HCT116 (cell line): ENCODE results near the gene IL32. TPM values are rescaled to one million over a fixed set of nuclear protein-coding genes. Genes with fewer than 3 reads are reported as not detected.

Experiments
- ATAC-seq: fragments of 200-7000 bp; cut with Tn5 transposase; 2 replicates; pipeline ENCODE4 v1.9.1; 2020; ENCODE audit warnings: mild to moderate bottlenecking, moderate library complexity
- BruUV-seq: library from RNA; stranded (reverse); fragments of 400-500 nt; replicated peaks from 2 replicates; lab custom pipeline; 2021; lab: Mats Ljungman, UMichigan
- CTCF ChIA-PET: fragments of 300-600 bp; sonication (Branson Sonifier 250); formaldehyde crosslinking; loops from one replicate; lab custom pipeline; 2021; ENCODE audit warnings: antibody characterized with exemption; lab: Charles Lee
- POLR2A ChIA-PET: fragments of 300-600, 350-600 bp; sonication (Branson Sonifier 250); formaldehyde crosslinking; loops from one replicate; lab custom pipeline; 2021; ENCODE audit warnings: antibody characterized with exemption; lab: Charles Lee
- RAD21 ChIA-PET, 2 experiments: fragments of 300-600 bp; sonication (Branson Sonifier 250); formaldehyde crosslinking; loops; one replicate each; lab custom pipeline; 2023; ENCODE audit warnings: low total read pairs in 2 of 2; ENCODE audit not compliant: uncharacterized antibody in 2 of 2, unreplicated experiment in 2 of 2, low non-redundant PET in 1 of 2; lab: Charles Lee
- DNase-seq: peaks from one replicate; pipeline ENCODE4 v3.0.0-alpha.2; 2010; ENCODE audit warnings: low read depth, low spot score
- H2AFZ ChIP-seq: fragments of 200-600 bp; shearing (Covaris generic), sonication (generic); 2 replicates; pipeline ENCODE4 v1.6.1; 2017; ENCODE audit warnings: low read depth, mixed run types, mixed read lengths, antibody characterized with exemption, low read length; ENCODE audit not compliant: poor library complexity, severe bottlenecking
- H3K27ac ChIP-seq: 2 replicates; pipeline ENCODE4 v1.5.1; 2012; ENCODE audit warnings: low read depth, low read length
- H3K27me3 ChIP-seq: fragments of 200-600 bp; sonication (generic); 2 replicates; pipeline ENCODE4 v1.6.1; 2016; ENCODE audit warnings: mixed run types, low read length, mixed read lengths; ENCODE audit not compliant: insufficient read depth
- H3K36me3 ChIP-seq, 2 experiments: fragments of 200-500 bp in 1 of 2; fragments of 200-600 bp in 1 of 2; sonication (Bioruptor generic) in 1 of 2; sonication (generic) in 1 of 2; 2 replicates each; pipeline versions ENCODE4 v1.5.1 to v1.6.1; 2014 to 2016; ENCODE audit warnings: low read length in 2 of 2, inconsistent platforms in 1 of 2, mixed read lengths in 1 of 2, mixed run types in 1 of 2; ENCODE audit not compliant: insufficient read depth in 2 of 2, control insufficient read depth in 1 of 2
- H3K4me1 ChIP-seq, 2 experiments: fragments of 200-600 bp in 1 of 2; sonication (generic) in 1 of 2; 2 replicates each; pipeline versions ENCODE4 v1.5.1 to v1.6.1; 2012 to 2017; ENCODE audit warnings: low read length in 2 of 2, inconsistent platforms in 1 of 2, mild to moderate bottlenecking in 1 of 2, mixed read lengths in 1 of 2, mixed run types in 1 of 2, moderate library complexity in 1 of 2; ENCODE audit not compliant: insufficient read depth in 2 of 2, control insufficient read depth in 1 of 2
- H3K4me2 ChIP-seq: fragments of 200-600 bp; sonication (generic); 2 replicates; pipeline ENCODE4 v1.6.1; 2017; ENCODE audit warnings: mixed run types, low read length, mixed read lengths
- H3K4me3 ChIP-seq, 2 experiments: fragments of 200-600 bp in 1 of 2; sonication (generic) in 1 of 2; replicated peaks in 1 of 2; 2 replicates each; pipeline ENCODE4 v1.5.1; 2011 to 2016; ENCODE audit warnings: low read length in 2 of 2, control low read depth in 1 of 2, low read depth in 1 of 2, mild to moderate bottlenecking in 1 of 2, mixed read lengths in 1 of 2, mixed run types in 1 of 2
- H3K79me2 ChIP-seq: fragments of 200-600 bp; sonication (generic); 2 replicates; pipeline ENCODE4 v1.6.1; 2017; ENCODE audit warnings: mild to moderate bottlenecking, mixed run types, low read length, moderate library complexity, mixed read lengths; ENCODE audit not compliant: insufficient read depth
- H3K9ac ChIP-seq: fragments of 200-600 bp; sonication (generic); 2 replicates; pipeline ENCODE4 v1.6.1; 2016; ENCODE audit warnings: low read length, mixed read lengths
- H3K9me2 ChIP-seq: fragments of 200-600 bp; sonication (generic), shearing (Covaris generic); 2 replicates; pipeline ENCODE4 v1.6.1; 2017; ENCODE audit warnings: mixed run types, mild to moderate bottlenecking, moderate library complexity; ENCODE audit not compliant: insufficient read depth
- H3K9me3 ChIP-seq, 2 experiments: fragments of 200-500 bp in 1 of 2; fragments of 200-600 bp in 1 of 2; sonication (Bioruptor generic) in 1 of 2; sonication (generic) in 1 of 2; 2 replicates each; pipeline ENCODE4 v1.6.1; 2014 to 2017; ENCODE audit warnings: low read length in 2 of 2, mixed read lengths in 2 of 2, inconsistent platforms in 1 of 2, low read depth in 1 of 2, mild to moderate bottlenecking in 1 of 2, mixed run types in 1 of 2, moderate library complexity in 1 of 2; ENCODE audit not compliant: control insufficient read depth in 1 of 2, insufficient read depth in 1 of 2
- H4K20me1 ChIP-seq: fragments of 200-600 bp; sonication (generic), shearing (Covaris generic); 2 replicates; pipeline ENCODE4 v1.6.1; 2017; ENCODE audit warnings: mixed run types, mild to moderate bottlenecking, moderate library complexity; ENCODE audit not compliant: insufficient read depth
- ELF1 ChIP-seq: IDR thresholded peaks from 2 replicates; pipeline ENCODE4 v1.6.1; 2012; ENCODE audit warnings: low read depth, borderline replicate concordance
- POLR2A ChIP-seq: IDR thresholded peaks from 2 replicates; pipeline ENCODE4 v1.7.0; 2011; ENCODE audit warnings: borderline replicate concordance; ENCODE audit not compliant: insufficient read depth, insufficient read length; ENCODE audit errors: extremely low read depth
- RAD21 ChIP-seq: IDR thresholded peaks from 2 replicates; pipeline ENCODE4 v1.6.1; 2012; ENCODE audit warnings: low read depth, mild to moderate bottlenecking
- SP1 ChIP-seq: IDR thresholded peaks from 2 replicates; pipeline ENCODE4 v1.6.1; 2012; ENCODE audit warnings: low read depth
- ZFX ChIP-seq: fragments of 450-650 bp; IDR thresholded peaks from 2 replicates; pipeline ENCODE4 v1.6.1; 2017
- intact Hi-C: fragments of 100-400 bp; cut with micrococcal nuclease; formaldehyde crosslinking; loops from 2 replicates; pipeline ENCODE4 v1.10.0; 2022
- total RNA-seq: library from RNA; stranded (reverse); gene quantifications from one replicate; pipeline ENCODE4 v1.2.1, GENCODE V29; 2021; ENCODE audit not compliant: unreplicated experiment
- TF ChIP-seq, protein P1 (sequence below), 3 experiments: fragments of 200-600 bp in 1 of 3; sonication (generic) in 1 of 3; IDR thresholded peaks in 2 of 3; conservative IDR thresholded peaks in 1 of 3; 2 replicates each; pipeline ENCODE4 v1.5.1; 2012 to 2017; ENCODE audit warnings: low read depth in 2 of 3, low read length in 2 of 3, antibody characterized with exemption in 1 of 3, borderline replicate concordance in 1 of 3, control low read depth in 1 of 3, mild to moderate bottlenecking in 1 of 3, mixed read lengths in 1 of 3, mixed run types in 1 of 3, moderate library complexity in 1 of 3; ENCODE audit not compliant: insufficient read depth in 1 of 3
- TF ChIP-seq, protein P2 (sequence below): IDR thresholded peaks from 2 replicates; pipeline ENCODE4 v1.6.1; 2012; ENCODE audit warnings: low read depth
- TF ChIP-seq, protein P3 (sequence below): IDR thresholded peaks from 2 replicates; pipeline ENCODE4 v1.6.1; 2012

Gene IL32
- total RNA-seq, 1 experiment from 2014 or later = 13.7 TPM

DNA sequence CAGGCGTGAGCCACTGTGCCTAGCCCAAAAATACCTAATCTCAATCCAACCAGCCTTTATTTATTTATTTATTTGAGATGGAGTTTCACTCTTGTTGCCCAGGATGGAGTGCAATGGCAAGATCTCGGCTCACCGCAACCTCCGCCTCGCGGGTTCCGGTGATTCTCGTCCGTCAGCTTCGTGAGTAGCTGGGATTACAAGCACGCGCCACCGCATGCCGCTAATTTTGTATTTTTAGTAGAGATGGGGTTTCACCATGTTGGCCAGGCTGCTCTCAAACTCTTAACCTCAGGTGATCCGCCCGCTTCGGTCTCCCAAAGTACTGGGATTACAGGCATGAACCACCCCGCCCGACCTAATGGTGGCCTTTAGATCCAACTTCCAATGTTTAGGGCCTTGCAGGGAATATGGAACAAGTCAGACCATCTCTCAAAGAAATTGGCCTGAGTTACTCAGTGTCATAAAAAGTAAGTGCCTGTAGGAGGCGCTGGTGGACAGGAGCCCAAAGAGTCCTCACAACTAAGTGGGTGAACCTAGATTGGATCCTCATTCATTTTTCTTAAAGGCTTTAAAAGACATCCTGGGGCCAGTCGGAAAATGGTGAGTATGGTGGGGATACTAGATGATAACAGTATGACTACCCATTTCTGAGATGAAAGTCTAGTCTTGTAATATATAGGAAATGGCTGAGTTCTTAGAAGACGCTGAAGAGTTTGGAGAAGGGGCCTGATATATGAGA, 29.0 kb downstream of the IL32 start:
- ATAC-seq = peak; percentile 70
- Histone ChIP-seq H3K4me1 (peaks cover under 1 to 8% of the 10 kb centered on the region in 2 experiments; a peak in 3 of 4 replicates), H3K27me3 (no peaks in the 10 kb centered on the region), H4K20me1 (no peaks in the 10 kb centered on the region), H2AFZ (no peak overlapping the region), H3K9ac (no peak overlapping the region), H3K36me3 (no peaks in the 10 kb centered on the region), H3K4me2 (no peak overlapping the region), H3K27ac (no peak overlapping the region), H3K9me2 (no peaks in the 10 kb centered on the region), H3K79me2 (no peaks in the 10 kb centered on the region), H3K9me3 (no peaks in the 10 kb centered on the region), H3K4me3 (no peak overlapping the region)
- ChIA-PET CTCF (interaction anchor here (1.1 to 1.6 kb wide), 4 partner anchors 14 to 40 kb away, joined by 3 read pairs; partner anchors contain the start of gene ZNF213), RAD21 (no interaction called here), POLR2A (no interaction called here)
- intact Hi-C loops = loop anchor here (2.0 kb wide), 1 partner anchor 78 kb away; no protein-coding TSS in a partner anchor
- DNase-seq = peak; percentile 47
- no TSS peak for BruUV-seq
- TF ChIP-seq ELF1 (no peak), RAD21 (peak; percentile 62)
- TF ChIP-seq, protein P1, sequence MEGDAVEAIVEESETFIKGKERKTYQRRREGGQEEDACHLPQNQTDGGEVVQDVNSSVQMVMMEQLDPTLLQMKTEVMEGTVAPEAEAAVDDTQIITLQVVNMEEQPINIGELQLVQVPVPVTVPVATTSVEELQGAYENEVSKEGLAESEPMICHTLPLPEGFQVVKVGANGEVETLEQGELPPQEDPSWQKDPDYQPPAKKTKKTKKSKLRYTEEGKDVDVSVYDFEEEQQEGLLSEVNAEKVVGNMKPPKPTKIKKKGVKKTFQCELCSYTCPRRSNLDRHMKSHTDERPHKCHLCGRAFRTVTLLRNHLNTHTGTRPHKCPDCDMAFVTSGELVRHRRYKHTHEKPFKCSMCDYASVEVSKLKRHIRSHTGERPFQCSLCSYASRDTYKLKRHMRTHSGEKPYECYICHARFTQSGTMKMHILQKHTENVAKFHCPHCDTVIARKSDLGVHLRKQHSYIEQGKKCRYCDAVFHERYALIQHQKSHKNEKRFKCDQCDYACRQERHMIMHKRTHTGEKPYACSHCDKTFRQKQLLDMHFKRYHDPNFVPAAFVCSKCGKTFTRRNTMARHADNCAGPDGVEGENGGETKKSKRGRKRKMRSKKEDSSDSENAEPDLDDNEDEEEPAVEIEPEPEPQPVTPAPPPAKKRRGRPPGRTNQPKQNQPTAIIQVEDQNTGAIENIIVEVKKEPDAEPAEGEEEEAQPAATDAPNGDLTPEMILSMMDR (IDR thresholded peaks at IDR 0.05 in 2 of 3, conservative IDR thresholded peaks at IDR 0.05 in 1 of 3; ENCODE audit: borderline replicate concordance in 1 of 3, insufficient read depth in 1 of 3, low read depth in 2 of 3, low read length in 2 of 3) = peak; percentile 55 to 85 (median 80); a peak in 5 of 6 replicates
- TF ChIP-seq, all 23 proteins: peak for 2

DNA sequence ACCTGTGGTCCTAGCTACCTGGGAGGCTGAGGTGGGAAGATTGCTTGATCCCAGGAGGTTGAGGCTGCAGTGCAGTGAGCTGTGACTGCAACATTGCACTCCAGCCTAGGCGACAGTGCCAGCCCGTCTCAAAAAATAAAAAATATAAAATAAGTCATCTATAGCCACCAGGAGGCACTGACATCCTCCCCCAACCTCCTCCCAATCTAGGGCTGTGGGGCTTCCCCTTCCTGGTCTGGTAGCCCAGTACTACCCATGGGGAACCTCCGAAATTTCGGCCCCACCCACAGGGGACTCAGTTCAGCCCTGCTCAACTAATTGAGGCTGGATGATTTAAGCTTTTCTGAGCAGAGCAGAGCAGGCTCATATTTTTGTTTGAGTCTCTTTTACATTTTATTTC, 30.4 kb downstream of the IL32 start:
- H3K36me3 ChIP-seq = no peaks in the 10 kb centered on the region
- peaks cover 12 to 21% of the 10 kb centered on the region in 2 experiments for H3K4me1 ChIP-seq
- ATAC-seq (peak; percentile 64), DNase-seq (peak; percentile 21)
- ChIA-PET POLR2A (interaction anchor here (0.8 kb wide), 1 partner anchor 10 kb away, joined by 5 read pairs; no protein-coding TSS in a partner anchor), RAD21 (no interaction called here), CTCF (interaction anchor here (1.1 to 1.3 kb wide), 4 partner anchors 11 to 64 kb away, joined by 3 read pairs; no protein-coding TSS in a partner anchor)
- no TSS peak for BruUV-seq
- no peaks in the 10 kb centered on the region for H3K9me2 ChIP-seq
- intact Hi-C loops = loop anchor here (2.0 kb wide), 1 partner anchor 77 kb away; no protein-coding TSS in a partner anchor
- H3K4me2 ChIP-seq = no peak overlapping the region
- peak overlapping the region; percentile 82 for H2AFZ ChIP-seq
- H3K9me3 ChIP-seq = no peaks in the 10 kb centered on the region
- no peak overlapping the region for H3K4me3 ChIP-seq
- no peaks in the 10 kb centered on the region for H3K79me2 ChIP-seq
- no peaks in the 10 kb centered on the region for H3K27me3 ChIP-seq
- no peak overlapping the region for H3K27ac ChIP-seq
- no peaks in the 10 kb centered on the region for H4K20me1 ChIP-seq
- no peak overlapping the region for H3K9ac ChIP-seq
- TF ChIP-seq, protein P1 (IDR thresholded peaks at IDR 0.05 in 2 of 3, conservative IDR thresholded peaks at IDR 0.05 in 1 of 3; ENCODE audit: borderline replicate concordance in 1 of 3, insufficient read depth in 1 of 3, low read depth in 2 of 3, low read length in 2 of 3) = peak; percentile 41 to 52 (median 44); a peak in 5 of 6 replicates
- TF ChIP-seq, protein P2, sequence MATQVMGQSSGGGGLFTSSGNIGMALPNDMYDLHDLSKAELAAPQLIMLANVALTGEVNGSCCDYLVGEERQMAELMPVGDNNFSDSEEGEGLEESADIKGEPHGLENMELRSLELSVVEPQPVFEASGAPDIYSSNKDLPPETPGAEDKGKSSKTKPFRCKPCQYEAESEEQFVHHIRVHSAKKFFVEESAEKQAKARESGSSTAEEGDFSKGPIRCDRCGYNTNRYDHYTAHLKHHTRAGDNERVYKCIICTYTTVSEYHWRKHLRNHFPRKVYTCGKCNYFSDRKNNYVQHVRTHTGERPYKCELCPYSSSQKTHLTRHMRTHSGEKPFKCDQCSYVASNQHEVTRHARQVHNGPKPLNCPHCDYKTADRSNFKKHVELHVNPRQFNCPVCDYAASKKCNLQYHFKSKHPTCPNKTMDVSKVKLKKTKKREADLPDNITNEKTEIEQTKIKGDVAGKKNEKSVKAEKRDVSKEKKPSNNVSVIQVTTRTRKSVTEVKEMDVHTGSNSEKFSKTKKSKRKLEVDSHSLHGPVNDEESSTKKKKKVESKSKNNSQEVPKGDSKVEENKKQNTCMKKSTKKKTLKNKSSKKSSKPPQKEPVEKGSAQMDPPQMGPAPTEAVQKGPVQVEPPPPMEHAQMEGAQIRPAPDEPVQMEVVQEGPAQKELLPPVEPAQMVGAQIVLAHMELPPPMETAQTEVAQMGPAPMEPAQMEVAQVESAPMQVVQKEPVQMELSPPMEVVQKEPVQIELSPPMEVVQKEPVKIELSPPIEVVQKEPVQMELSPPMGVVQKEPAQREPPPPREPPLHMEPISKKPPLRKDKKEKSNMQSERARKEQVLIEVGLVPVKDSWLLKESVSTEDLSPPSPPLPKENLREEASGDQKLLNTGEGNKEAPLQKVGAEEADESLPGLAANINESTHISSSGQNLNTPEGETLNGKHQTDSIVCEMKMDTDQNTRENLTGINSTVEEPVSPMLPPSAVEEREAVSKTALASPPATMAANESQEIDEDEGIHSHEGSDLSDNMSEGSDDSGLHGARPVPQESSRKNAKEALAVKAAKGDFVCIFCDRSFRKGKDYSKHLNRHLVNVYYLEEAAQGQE = no peak
- TF ChIP-seq POLR2A = no peak
- TF ChIP-seq ZFX = no peak
- no peak for TF ChIP-seq SP1
- TF ChIP-seq, protein P3, sequence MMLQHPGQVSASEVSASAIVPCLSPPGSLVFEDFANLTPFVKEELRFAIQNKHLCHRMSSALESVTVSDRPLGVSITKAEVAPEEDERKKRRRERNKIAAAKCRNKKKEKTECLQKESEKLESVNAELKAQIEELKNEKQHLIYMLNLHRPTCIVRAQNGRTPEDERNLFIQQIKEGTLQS = no peak
